HG03521 (cell line): ENCODE data around the gene S100A13.
A peak's percentile ranks its signal among the peaks of the same experiment; 100 is the strongest.

Source experiments
- ATAC-seq: cut with Tn5 transposase; IDR thresholded peaks from one replicate; pipeline ENCODE4 v1.9.1; 2021; ENCODE audit warnings: mild to moderate bottlenecking, moderate library complexity; ENCODE audit not compliant: unreplicated experiment

The S100A13 gene

GRCh38 chr1:153627715-153628626, 666 bp upstream of the S100A13 start, which contains the start of gene S100A1:
TSS of gene S100A1 (plus strand) at chr1:153628434. CDS start at chr1:153630522, 2,088 bp downstream.
- ATAC-seq: no peak

GRCh38 chr1:153626477-153626903, 815 bp downstream of the S100A13 start:
- ATAC-seq: no peak

- ATAC-seq: no peak
Measured at GRCh38 chr1:153624965-153625611, 2.2 kb downstream of the S100A13 start.

GRCh38 chr1:153623101-153623500, 4.2 kb downstream of the S100A13 start:
- ATAC-seq: no peak

- ATAC-seq: no peak
Measured at GRCh38 chr1:153619171-153619570, 8.1 kb downstream of the S100A13 start.

- peak; percentile 53 for ATAC-seq
Measured at GRCh38 chr1:153617663-153618062, 9.6 kb downstream of the S100A13 start.

- ATAC-seq: no peak
Measured at GRCh38 chr1:153616917-153617311, 10.4 kb downstream of the S100A13 start.

GRCh38 chr1:153616144-153616916, 11.0 kb downstream of the S100A13 start, which contains the start of gene S100A14:
TSS of gene S100A14 (minus strand) at chr1:153616325. CDS start at chr1:153615858, 467 bp downstream.
- ATAC-seq: no peak

GRCh38 chr1:153615406-153615805, 11.9 kb downstream of the S100A13 start:
- ATAC-seq: no peak

GRCh38 chr1:153614906-153615305, 12.4 kb downstream of the S100A13 start:
- ATAC-seq: no peak

GRCh38 chr1:153614189-153614900, 13.0 kb downstream of the S100A13 start:
- no peak for ATAC-seq

GRCh38 chr1:153613406-153613805, 13.9 kb downstream of the S100A13 start:
- no peak for ATAC-seq

- ATAC-seq: no peak
Measured at GRCh38 chr1:153612755-153613331, 14.5 kb downstream of the S100A13 start, which contains the start of gene S100A16. TSS of gene S100A16 (minus strand) at chr1:153613137. CDS start at chr1:153608151, 4,986 bp downstream.

GRCh38 chr1:153612111-153612754, 15.1 kb downstream of the S100A13 start:
- ATAC-seq: no peak

GRCh38 chr1:153611356-153611755, 15.9 kb downstream of the S100A13 start:
- no peak for ATAC-seq

- no peak for ATAC-seq
Measured at GRCh38 chr1:153610811-153611301, 16.4 kb downstream of the S100A13 start.

GRCh38 chr1:153610334-153610733, 17.0 kb downstream of the S100A13 start:
- no peak for ATAC-seq

- ATAC-seq: no peak
Measured at GRCh38 chr1:153609585-153609907, 17.8 kb downstream of the S100A13 start.
